Measurements from ENCODE around the gene CELF2.

Gene CELF2

DNA sequence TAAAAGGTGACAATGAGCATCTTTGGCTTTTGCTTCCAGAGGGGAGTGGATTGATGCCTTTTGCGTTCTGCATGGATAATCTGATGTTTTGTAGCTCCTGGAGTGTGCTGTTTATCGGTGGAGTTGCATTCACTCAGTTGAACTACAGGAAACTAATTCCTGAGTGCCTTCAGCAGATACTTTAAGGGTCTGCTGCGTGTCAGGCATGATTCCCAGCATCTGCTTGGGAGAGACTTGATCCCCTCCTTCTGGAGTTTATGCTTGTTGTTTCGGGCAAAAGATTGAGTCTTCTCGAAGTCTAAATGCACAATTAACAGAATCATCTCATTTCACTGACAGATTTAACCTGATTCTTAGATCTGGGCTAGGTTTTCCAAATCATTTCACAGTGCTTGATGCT lies 46.2 kb downstream of the CELF2 start:
- DNase-seq, result no peak

- DNase-seq, result no peak
These were observed 47.2 kb downstream of the CELF2 start for GRCh38 chr10:11064832-11065231.

DNA sequence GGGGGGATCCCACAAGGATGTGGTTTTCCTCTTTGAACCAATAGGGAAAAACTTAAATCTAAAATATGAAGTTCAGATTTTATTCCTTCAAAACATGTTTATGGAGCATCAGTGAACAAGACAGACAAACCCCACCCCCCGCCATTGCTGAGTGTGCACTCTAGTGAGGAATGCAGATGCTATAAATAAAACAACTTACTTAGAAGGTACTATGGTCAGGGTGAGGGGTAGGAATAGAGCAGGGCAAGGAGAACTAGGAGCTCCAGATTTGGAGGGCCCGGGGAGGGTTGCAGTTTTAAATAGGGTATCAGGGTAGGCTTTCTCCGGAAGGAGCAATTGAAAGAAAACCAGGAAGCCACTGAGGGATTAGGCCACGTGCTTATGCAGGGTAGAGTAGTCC lies 47.9 kb downstream of the CELF2 start:
- DNase-seq, result no peak

DNA sequence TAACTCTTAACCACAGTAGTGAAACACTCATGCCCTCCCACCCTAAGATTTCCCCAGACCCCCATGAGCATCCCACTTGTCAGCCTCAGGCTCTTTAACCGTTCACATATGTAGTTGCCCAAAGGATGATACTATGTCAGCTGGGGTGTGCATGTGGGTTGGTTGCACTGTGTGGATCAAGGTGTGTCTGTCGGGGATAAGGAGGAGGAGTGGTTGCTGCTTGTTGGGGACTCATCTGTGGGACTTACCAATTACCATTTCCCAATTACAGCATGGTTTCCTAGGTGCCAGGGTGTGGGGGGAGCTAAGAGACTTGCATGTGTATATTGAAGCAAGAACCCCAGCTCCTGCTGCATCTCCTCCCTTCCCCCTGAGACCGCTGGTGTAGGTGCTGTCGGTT lies 48.8 kb downstream of the CELF2 start:
- no peak for DNase-seq

- DNase-seq, result no peak
These were observed 51.4 kb downstream of the CELF2 start for GRCh38 chr10:11068861-11069633.

- no peak for DNase-seq
These were observed 55.7 kb downstream of the CELF2 start for GRCh38 chr10:11073410-11073809.

GRCh38 chr10:11074536-11075267 lies 57.0 kb downstream of the CELF2 start:
- DNase-seq, result no peak

DNA sequence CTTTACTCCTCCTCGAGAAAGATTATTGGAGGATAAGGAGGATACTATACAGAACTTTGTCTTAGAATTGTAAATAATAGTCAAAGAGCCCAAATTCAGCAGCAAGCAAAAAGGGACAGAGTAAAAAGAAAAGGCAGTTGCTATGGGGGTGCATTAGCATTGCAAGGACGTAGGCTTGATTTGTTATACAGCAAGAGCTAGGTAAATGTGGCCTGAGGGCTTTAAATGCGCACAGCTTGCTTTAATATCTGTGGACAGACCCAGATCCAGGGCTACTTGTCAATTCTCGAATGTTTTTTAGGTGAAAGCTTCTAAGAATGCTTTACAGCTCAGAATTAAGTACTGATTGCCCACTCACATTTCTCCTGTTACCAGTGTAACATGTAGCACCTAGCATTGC lies 58.5 kb downstream of the CELF2 start:
- no peak for DNase-seq

DNA sequence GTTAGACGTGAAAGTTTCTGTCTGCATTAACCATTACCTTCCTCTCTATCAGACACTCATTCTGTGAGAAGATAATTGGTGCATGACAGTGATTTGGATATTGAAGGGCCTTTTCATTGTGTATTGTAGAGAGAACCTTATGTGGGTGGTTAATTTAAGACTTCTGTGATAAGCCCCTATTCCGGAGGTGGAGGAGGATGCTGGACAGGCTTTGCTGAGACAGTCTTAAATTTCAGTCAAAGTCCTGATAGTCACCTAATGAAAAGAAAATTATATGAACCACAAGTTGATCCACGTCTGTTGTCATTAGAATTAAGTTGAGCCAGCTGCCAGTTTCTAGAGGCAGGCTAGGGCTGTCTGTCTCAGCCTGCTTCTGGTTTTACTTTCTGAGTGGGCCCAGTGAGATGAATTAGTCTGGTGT lies 62.9 kb downstream of the CELF2 start:
- DNase-seq, result no peak

- no peak for DNase-seq
These were observed 63.7 kb downstream of the CELF2 start for GRCh38 chr10:11081408-11081807.

GRCh38 chr10:11082526-11082925 lies 64.9 kb downstream of the CELF2 start:
- DNase-seq, result no peak

GRCh38 chr10:11083051-11083450 lies 65.4 kb downstream of the CELF2 start:
- no peak for DNase-seq

DNA sequence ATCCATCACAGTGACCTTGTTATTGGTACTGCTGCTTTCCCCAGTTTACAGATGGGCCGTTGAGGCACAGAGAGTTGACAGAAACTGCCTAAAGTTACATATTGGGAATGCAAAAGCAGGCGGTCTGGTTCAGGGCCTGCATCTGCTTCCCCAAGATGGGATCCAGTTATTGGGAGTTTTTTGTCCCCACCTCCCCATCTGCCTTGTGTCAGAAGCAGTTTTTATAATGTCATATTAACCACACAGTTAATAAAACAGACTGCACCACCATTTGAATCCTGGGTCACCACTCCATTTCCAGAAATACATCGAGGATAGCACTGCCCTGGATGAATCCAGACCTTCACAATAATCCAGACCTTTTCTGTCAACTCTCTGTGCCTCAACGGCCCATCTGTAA lies 67.9 kb downstream of the CELF2 start:
- no peak for DNase-seq

DNA sequence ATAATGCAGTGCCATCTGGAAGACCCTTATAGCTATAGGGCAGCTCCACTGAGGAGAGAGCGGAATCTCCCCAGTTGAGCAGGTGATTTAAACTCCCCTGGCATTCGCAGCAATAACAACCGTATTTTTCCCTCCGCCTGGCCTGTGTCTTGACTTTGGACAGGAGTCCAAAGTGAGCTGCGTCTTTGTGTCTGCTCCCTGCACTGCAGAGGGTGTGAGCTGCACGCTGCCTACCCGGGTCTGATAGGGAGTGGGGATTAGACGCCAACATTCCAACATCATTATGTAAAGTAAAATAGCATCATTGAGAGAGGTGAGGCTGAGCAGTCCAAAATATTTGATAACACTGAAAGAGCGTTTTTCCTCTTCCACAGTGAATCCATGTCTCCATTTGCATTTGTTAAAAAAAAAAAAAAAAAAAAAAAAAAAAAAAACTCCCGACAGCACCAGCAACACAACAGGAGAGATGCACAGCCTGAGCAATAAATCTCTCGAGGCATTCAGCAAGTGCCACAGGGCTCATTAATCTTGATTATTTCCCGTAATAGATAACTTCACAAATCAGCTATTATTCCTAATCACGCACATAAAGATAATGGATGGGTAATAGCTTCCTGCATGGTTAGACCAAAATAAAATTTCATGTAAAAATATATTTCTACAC lies 68.6 kb downstream of the CELF2 start:
- no peak for DNase-seq

DNA sequence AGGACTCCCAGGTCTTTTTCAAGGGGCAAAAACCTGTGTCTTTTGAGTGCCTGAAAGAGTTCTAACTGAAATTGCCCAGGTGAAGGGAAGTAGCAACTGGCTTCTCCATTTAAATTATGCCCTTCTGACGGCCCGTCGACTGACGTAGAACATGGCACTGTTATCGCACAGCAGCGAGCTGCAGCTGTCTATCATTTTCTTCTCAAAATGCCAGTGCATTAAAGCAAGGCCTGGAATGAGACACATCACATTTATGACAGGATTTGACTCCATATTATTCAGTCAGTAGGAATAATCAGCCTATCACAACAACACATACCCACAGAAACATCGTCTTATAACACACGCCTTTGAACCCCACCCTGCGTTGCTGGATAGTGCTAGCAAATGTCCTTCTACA lies 69.7 kb downstream of the CELF2 start:
- DNase-seq, result no peak

DNA sequence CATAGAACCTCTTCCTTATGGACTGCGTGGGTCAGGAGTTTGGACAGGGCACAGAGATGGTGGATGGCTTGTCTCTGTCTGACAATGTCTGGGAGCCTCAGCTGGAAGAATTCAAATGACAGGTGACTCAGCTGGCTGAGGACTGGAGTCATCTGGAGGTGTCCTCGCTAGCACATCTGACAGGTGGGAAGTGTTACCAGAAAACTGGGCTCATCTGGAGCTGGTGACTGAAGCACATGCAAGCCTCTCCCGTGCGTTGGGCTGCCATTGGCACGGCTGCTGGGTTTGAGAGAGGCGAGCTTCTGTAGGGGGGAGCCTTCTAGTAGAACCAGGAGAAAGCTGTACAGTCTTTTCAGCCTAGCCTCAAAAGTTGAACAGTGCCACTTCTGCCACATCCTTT lies 71.0 kb downstream of the CELF2 start:
- no peak for DNase-seq

GRCh38 chr10:11089272-11089671 lies 71.6 kb downstream of the CELF2 start:
- DNase-seq, result no peak

- DNase-seq, result no peak
These were observed 73.9 kb downstream of the CELF2 start for GRCh38 chr10:11091517-11092102.

DNA sequence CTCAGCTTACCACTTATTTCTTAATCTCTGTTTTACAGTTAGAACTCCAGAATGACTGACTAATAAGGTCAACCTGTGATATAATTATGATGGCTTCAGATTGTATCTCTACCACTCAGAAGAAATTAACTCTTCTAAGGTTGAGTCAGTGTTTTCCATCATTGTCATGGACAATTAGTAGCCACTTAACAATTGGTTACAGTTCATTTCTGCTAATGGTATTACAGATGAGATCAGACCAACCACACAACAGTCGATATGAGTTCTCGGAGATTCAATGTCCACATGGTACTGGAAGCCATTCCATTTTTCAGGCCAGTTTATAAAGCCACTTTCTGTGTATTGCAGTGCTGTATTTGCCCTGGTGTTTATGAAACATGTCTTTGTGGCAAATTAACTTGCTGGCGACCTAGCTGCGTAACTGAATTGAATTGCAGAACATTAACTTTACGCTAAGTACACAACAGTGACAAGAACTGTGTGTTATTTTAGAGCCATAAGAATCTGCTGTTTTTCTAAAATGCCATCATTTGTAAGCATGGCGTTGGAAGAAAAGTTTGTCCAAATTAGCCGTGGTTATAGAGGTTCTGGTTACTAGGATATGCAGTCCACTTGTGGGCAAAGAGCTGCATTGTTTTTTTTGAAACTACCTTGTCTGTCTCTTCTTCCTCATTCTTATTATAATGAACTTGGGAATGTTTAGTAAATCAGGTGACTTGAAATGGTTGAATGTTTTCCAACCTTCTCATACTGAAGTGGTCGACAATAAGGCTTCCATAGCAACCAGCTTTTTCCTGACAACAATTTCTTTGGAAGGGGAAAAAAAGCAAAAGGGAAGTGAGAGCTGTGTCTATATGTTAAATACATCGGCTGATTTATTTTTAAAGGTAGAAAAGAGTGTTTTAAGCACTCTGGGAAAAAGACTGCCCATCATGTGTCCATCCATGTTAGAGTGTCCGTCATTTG lies 76.4 kb downstream of the CELF2 start:
- no peak for DNase-seq

DNA sequence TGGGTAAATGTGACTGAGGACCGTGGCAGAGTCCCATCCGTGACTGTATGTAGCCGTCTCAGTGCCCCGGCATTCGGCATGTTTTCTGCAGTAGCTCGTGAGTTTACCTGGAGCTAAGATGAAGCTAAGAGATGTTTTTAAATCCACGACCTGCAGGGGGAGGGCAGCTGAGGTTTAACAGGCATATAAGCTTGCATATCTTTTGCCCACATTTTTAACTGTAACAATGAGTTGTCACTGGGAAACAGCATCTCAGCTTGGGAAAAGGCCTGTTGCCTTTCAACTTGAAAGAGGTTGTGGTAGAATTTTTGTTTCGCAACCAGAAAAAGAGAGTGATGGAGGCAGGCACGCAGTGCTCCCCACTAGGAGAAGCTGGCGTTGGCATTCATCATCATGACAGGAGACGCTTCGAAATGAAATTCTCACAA lies 77.7 kb downstream of the CELF2 start:
- no peak for DNase-seq

DNA sequence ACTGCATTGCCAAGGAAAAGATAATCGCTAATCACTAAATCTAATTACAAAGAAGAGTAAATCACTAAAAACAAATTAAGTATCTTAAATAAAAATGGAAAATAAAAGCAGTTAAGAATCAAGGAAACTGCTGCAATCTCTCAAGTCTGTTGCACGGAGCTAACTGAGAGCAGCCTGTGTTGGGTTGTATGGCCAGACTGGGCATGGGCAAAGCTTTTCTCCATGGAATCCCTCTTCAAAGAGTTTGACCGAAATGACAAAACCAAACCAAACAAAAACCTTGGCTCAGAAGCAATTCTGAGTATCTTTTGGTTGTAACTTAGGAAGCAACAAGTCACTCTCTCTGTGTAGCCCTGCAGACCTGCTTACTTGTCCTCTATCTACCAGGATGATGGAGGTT lies 78.8 kb downstream of the CELF2 start:
- DNase-seq, result no peak

- DNase-seq, result no peak
These were observed 80.0 kb downstream of the CELF2 start for GRCh38 chr10:11097686-11098085.

Data from NCI-H1417 (cell line).